Neural progenitor cell (in vitro differentiated cells): ENCODE measurements around the gene TSTD1. TPM values are rescaled to one million over a fixed set of nuclear protein-coding genes. Genes with fewer than 3 reads are reported as not detected.

ENCODE experiments used
- DNase-seq: peaks from one replicate; pipeline ENCODE4 v3.0.0-alpha.2; 2016; ENCODE audit warnings: low spot score
- H2AFZ ChIP-seq: fragments of 200-600 bp; sonication (generic); replicated peaks from 2 replicates; pipeline ENCODE4 v1.6.1; 2016; ENCODE audit warnings: antibody characterized with exemption
- H3F3A ChIP-seq: fragments of 200-600 bp; sonication (generic); 2 replicates; pipeline ENCODE4 v1.6.1; 2016; ENCODE audit warnings: antibody characterized with exemption, low read depth
- H3K27ac ChIP-seq: fragments of 200-600 bp; sonication (generic); 2 replicates; pipeline ENCODE4 v1.5.1; 2016; ENCODE audit warnings: mild to moderate bottlenecking
- H3K27me3 ChIP-seq: fragments of 200-600 bp; sonication (generic); 2 replicates; pipeline ENCODE4 v1.6.1; 2016; ENCODE audit warnings: mild to moderate bottlenecking, moderate library complexity
- H3K36me3 ChIP-seq: fragments of 200-600 bp; sonication (generic); 2 replicates; pipeline ENCODE4 v1.5.1; 2016
- H3K4me1 ChIP-seq: fragments of 200-600 bp; sonication (generic); 2 replicates; pipeline ENCODE4 v1.6.1; 2016; ENCODE audit warnings: mixed run types
- H3K4me2 ChIP-seq: fragments of 200-600 bp; sonication (generic); 2 replicates; pipeline ENCODE4 v1.6.1; 2016
- H3K4me3 ChIP-seq: fragments of 200-600 bp; sonication (generic); 2 replicates; pipeline ENCODE4 v1.5.1; 2016
- H3K79me2 ChIP-seq: fragments of 200-600 bp; sonication (generic); 2 replicates; pipeline ENCODE4 v1.6.1; 2016; ENCODE audit warnings: low read depth
- H3K9ac ChIP-seq: fragments of 200-600 bp; sonication (generic); 2 replicates; pipeline ENCODE4 v1.6.1; 2016
- H3K9me3 ChIP-seq: fragments of 200-600 bp; sonication (generic); 2 replicates; pipeline ENCODE4 v1.5.1; 2016; ENCODE audit warnings: low read depth
- H4K20me1 ChIP-seq: fragments of 200-600 bp; sonication (generic); 2 replicates; pipeline ENCODE4 v1.6.1; 2016; ENCODE audit warnings: low read depth
- H3K27ac Mint-ChIP-seq: 3 replicates; pipeline ENCODE4 v1.8.0; 2021; ENCODE audit warnings: mixed read lengths
- H3K27me3 Mint-ChIP-seq: 2 replicates; pipeline ENCODE4 v1.8.0; 2022; ENCODE audit warnings: low read depth, mild to moderate bottlenecking, inconsistent platforms, moderate library complexity, mixed read lengths; ENCODE audit not compliant: insufficient read depth
- H3K36me3 Mint-ChIP-seq: 3 replicates; pipeline ENCODE4 v1.8.0; 2021; ENCODE audit warnings: mixed read lengths
- H3K4me1 Mint-ChIP-seq: 3 replicates; pipeline ENCODE4 v1.8.0; 2021; ENCODE audit warnings: mixed read lengths
- H3K4me3 Mint-ChIP-seq: 3 replicates; pipeline ENCODE4 v1.8.0; 2021; ENCODE audit warnings: mild to moderate bottlenecking, moderate library complexity, mixed read lengths
- H3K9me3 Mint-ChIP-seq: 3 replicates; pipeline ENCODE4 v1.8.0; 2020; ENCODE audit warnings: mixed read lengths
- EZH2 ChIP-seq: fragments of 200-600 bp; sonication (generic); IDR thresholded peaks from 2 replicates; pipeline ENCODE4 v1.6.1; 2017; ENCODE audit warnings: antibody characterized with exemption, mild to moderate bottlenecking, moderate library complexity
- EZH2phosphoT487 ChIP-seq: fragments of 200-600 bp; sonication (generic); IDR thresholded peaks from 2 replicates; pipeline ENCODE4 v1.6.1; 2017; ENCODE audit warnings: antibody characterized with exemption
- total RNA-seq: library from RNA; depleted of rRNA; stranded (reverse); fragments of >200 nt; gene quantifications from 2 replicates; pipeline ENCODE4 v1.2.3, GENCODE V29; 2015; ENCODE audit warnings: low replicate concordance
- TF ChIP-seq, protein P1 (sequence below): fragments of 200-600 bp; sonication (generic); IDR thresholded peaks from 2 replicates; pipeline ENCODE4 v1.5.1; 2017; ENCODE audit warnings: antibody characterized with exemption, mild to moderate bottlenecking

The TSTD1 gene
- total RNA-seq, 1 donor from 2014 or later, result 29.9 TPM

DNA sequence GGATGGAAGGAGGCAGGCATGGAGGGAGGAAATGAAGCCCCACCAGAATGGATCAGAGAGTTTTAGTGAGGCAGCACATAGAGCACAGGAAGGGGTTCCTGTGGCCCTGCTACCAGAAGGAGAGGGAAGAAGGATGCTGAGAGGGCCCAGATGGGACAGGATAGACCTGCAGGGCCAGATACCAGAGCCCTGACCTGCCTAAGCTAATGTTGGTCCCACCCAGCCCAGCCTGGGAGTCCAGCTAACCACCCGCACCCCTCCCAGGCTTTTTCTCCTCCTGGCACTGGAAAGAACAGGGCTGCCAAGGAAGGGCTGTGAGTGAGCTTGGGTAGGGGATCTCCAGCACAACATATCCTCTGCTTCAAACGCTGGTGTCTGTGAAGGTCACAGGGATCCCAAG, 43.7 kb upstream of the TSTD1 start:
- Histone ChIP-seq H3K27ac (no peak overlapping the region), H3K36me3 (no peaks in the 10 kb centered on the region), H3K4me1 (peaks cover 11% of the 10 kb centered on the region), H3F3A (no peaks in the 10 kb centered on the region), H3K4me3 (no peak overlapping the region), H3K79me2 (no peaks in the 10 kb centered on the region), H4K20me1 (no peaks in the 10 kb centered on the region), H2AFZ (no peak overlapping the region), H3K9ac (no peak overlapping the region), H3K4me2 (no peak overlapping the region), H3K27me3 (no peaks in the 10 kb centered on the region), H3K9me3 (no peaks in the 10 kb centered on the region)
- DNase-seq, result no peak
- peak overlapping the region; percentile 69 for H3K27ac Mint-ChIP-seq
- H3K4me3 Mint-ChIP-seq, result no peak overlapping the region
- no peaks in the 10 kb centered on the region for H3K36me3 Mint-ChIP-seq
- peaks cover 3% of the 10 kb centered on the region for H3K9me3 Mint-ChIP-seq
- H3K27me3 Mint-ChIP-seq, result peaks cover 14% of the 10 kb centered on the region
- TF ChIP-seq EZH2, result no peak
- TF ChIP-seq, protein P1, sequence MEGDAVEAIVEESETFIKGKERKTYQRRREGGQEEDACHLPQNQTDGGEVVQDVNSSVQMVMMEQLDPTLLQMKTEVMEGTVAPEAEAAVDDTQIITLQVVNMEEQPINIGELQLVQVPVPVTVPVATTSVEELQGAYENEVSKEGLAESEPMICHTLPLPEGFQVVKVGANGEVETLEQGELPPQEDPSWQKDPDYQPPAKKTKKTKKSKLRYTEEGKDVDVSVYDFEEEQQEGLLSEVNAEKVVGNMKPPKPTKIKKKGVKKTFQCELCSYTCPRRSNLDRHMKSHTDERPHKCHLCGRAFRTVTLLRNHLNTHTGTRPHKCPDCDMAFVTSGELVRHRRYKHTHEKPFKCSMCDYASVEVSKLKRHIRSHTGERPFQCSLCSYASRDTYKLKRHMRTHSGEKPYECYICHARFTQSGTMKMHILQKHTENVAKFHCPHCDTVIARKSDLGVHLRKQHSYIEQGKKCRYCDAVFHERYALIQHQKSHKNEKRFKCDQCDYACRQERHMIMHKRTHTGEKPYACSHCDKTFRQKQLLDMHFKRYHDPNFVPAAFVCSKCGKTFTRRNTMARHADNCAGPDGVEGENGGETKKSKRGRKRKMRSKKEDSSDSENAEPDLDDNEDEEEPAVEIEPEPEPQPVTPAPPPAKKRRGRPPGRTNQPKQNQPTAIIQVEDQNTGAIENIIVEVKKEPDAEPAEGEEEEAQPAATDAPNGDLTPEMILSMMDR, result no peak
- TF ChIP-seq EZH2phosphoT487, result no peak
- peaks cover 21% of the 10 kb centered on the region for H3K4me1 Mint-ChIP-seq

- Histone ChIP-seq H3K4me2 (no peak overlapping the region), H3K27ac (no peak overlapping the region), H3K4me1 (peaks cover 11% of the 10 kb centered on the region), H3F3A (no peaks in the 10 kb centered on the region), H3K79me2 (no peaks in the 10 kb centered on the region), H3K27me3 (no peaks in the 10 kb centered on the region), H3K9me3 (no peaks in the 10 kb centered on the region), H4K20me1 (no peaks in the 10 kb centered on the region), H3K9ac (no peak overlapping the region), H3K4me3 (no peak overlapping the region), H2AFZ (no peak overlapping the region), H3K36me3 (no peaks in the 10 kb centered on the region)
- Mint-ChIP-seq H3K4me1 (peaks cover 21% of the 10 kb centered on the region), H3K27me3 (peaks cover 14% of the 10 kb centered on the region), H3K4me3 (no peak overlapping the region), H3K9me3 (peaks cover 3% of the 10 kb centered on the region), H3K36me3 (no peaks in the 10 kb centered on the region), H3K27ac (no peak overlapping the region)
- DNase-seq, result no peak
- TF ChIP-seq EZH2 (no peak), EZH2phosphoT487 (no peak)
- TF ChIP-seq, protein P1, result no peak
These were observed 42.8 kb upstream of the TSTD1 start for GRCh38 chr1:161081519-161081918.

DNA sequence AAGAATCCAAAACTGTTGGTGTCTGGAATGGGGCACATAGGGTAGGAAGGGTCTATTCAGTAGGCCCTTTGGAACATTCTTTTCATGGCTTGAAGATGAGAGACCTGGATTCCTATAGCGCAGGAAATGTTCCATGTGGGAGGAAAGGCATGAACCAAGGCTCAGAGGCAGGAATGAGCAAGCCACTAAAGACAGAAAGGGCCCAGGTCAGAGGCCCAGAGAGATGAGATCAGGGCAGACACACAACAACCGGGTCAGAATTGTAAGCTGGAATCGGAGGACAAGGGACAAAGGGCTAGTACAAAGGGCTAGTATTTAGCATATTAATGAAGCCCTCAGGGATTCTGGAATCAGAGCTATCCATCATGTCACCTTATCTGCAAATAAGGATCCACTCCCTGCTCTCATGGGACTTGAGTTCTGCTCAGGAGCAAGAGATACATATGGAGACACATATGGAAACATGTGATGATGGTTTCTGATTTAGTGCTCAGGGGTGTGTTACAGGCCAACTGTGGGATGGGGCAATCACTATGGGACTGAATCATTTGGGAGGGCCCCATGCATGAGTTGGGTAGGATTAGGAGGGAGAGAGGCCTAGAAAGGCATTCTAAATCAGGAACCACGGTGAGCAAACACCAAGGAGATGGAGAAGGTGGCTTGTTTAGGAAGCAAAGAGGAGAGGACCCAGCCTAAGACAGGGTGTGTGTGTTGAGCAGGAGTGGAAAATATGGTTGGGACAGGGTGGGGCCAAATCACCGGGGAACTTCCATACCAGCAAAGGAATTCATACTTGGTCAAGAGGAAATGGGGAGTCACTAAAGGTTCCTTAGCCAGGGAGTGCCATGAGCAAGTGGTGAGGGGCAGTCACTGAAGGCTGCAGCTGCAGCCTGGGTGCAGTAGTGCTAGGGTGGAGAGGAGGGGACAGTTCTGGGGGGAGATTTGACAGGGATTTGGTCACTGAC, 42.0 kb upstream of the TSTD1 start:
- Histone ChIP-seq H3K79me2 (no peaks in the 10 kb centered on the region), H3K36me3 (no peaks in the 10 kb centered on the region), H2AFZ (peak overlapping the region; percentile 9), H3K4me2 (no peak overlapping the region), H3K9me3 (no peaks in the 10 kb centered on the region), H3K9ac (no peak overlapping the region), H4K20me1 (no peaks in the 10 kb centered on the region), H3K27me3 (no peaks in the 10 kb centered on the region), H3K4me1 (peaks cover 5% of the 10 kb centered on the region), H3K4me3 (no peak overlapping the region), H3K27ac (no peak overlapping the region), H3F3A (no peaks in the 10 kb centered on the region)
- TF ChIP-seq EZH2 (no peak), EZH2phosphoT487 (no peak)
- TF ChIP-seq, protein P1, result no peak
- peaks cover 3% of the 10 kb centered on the region for H3K9me3 Mint-ChIP-seq
- H3K36me3 Mint-ChIP-seq, result no peaks in the 10 kb centered on the region
- H3K27ac Mint-ChIP-seq, result no peak overlapping the region
- no peak overlapping the region for H3K4me3 Mint-ChIP-seq
- peaks cover 17% of the 10 kb centered on the region for H3K4me1 Mint-ChIP-seq
- DNase-seq, result no peak
- peaks cover 14% of the 10 kb centered on the region for H3K27me3 Mint-ChIP-seq
